MM.1S (cell line): ENCODE data around the gene PRKCE.

ENCODE experiments used
- DNase-seq: peaks from one replicate; pipeline ENCODE4 v3.0.0-alpha.2; 2015
- H2AFZ ChIP-seq: fragments of 300-600 bp; sonication (generic); 2 replicates; pipeline ENCODE4 v1.6.0; 2016; ENCODE audit warnings: antibody characterized with exemption, low read length
- H3F3A ChIP-seq: fragments of 300-600 bp; sonication (generic); 2 replicates; pipeline ENCODE4 v1.6.1; 2016; ENCODE audit warnings: mild to moderate bottlenecking, antibody characterized with exemption, low read length, moderate library complexity, mixed read lengths; ENCODE audit not compliant: insufficient read depth
- H3K27ac ChIP-seq: fragments of 300-600 bp; sonication (generic); 2 replicates; pipeline ENCODE4 v1.5.1; 2016; ENCODE audit warnings: mild to moderate bottlenecking, low read length
- H3K27me3 ChIP-seq: fragments of 300-600 bp; sonication (generic); replicated peaks from 2 replicates; pipeline ENCODE4 v1.6.0; 2016; ENCODE audit warnings: low read length; ENCODE audit not compliant: insufficient read depth
- H3K36me3 ChIP-seq: fragments of 300-600 bp; sonication (generic); replicated peaks from 2 replicates; pipeline ENCODE4 v1.6.1; 2016; ENCODE audit warnings: mild to moderate bottlenecking, low read length, mixed read lengths; ENCODE audit not compliant: insufficient read depth
- H3K4me1 ChIP-seq: fragments of 300-600 bp; sonication (generic); 2 replicates; pipeline ENCODE4 v1.6.1; 2016; ENCODE audit warnings: low read length, mixed read lengths
- H3K4me2 ChIP-seq: fragments of 300-600 bp; sonication (generic); 2 replicates; pipeline ENCODE4 v1.6.0; 2016; ENCODE audit warnings: low read depth, low read length
- H3K4me3 ChIP-seq: fragments of 300-600 bp; sonication (generic); 2 replicates; pipeline ENCODE4 v1.5.1; 2016; ENCODE audit warnings: low read length, mixed read lengths
- H3K79me2 ChIP-seq: fragments of 300-600 bp; sonication (generic); 2 replicates; pipeline ENCODE4 v1.6.1; 2016; ENCODE audit warnings: mixed run types, low read length, mixed read lengths
- H3K9ac ChIP-seq: fragments of 300-600 bp; sonication (generic); 2 replicates; pipeline ENCODE4 v1.6.1; 2016; ENCODE audit warnings: low read length, mixed read lengths
- H3K9me2 ChIP-seq: fragments of 300-600 bp; sonication (generic); replicated peaks from 2 replicates; pipeline ENCODE4 v1.6.1; 2016; ENCODE audit warnings: mild to moderate bottlenecking, low read length, mixed read lengths; ENCODE audit not compliant: insufficient read depth
- H3K9me3 ChIP-seq: fragments of 300-600 bp; sonication (generic); replicated peaks from 2 replicates; pipeline ENCODE4 v1.6.1; 2016; ENCODE audit warnings: mild to moderate bottlenecking, low read length, mixed read lengths; ENCODE audit not compliant: insufficient read depth
- H4K20me1 ChIP-seq: fragments of 300-600 bp; sonication (generic); 2 replicates; pipeline ENCODE4 v1.6.1; 2016; ENCODE audit warnings: mild to moderate bottlenecking, low read length, moderate library complexity, mixed read lengths; ENCODE audit not compliant: insufficient read depth
- EZH2 ChIP-seq: fragments of 300-600 bp; sonication (generic); optimal IDR thresholded peaks from 2 replicates; pipeline ENCODE3; 2017; ENCODE audit warnings: low read depth, mild to moderate bottlenecking, antibody characterized with exemption, low read length, mixed read lengths
- EZH2phosphoT487 ChIP-seq: fragments of 300-600 bp; sonication (generic); IDR thresholded peaks from 2 replicates; pipeline ENCODE4 v1.6.1; 2018; ENCODE audit warnings: antibody characterized with exemption, low read length
- TF ChIP-seq, protein P1 (sequence below): fragments of 300-600 bp; sonication (generic); IDR thresholded peaks from 2 replicates; pipeline ENCODE4 v1.5.1; 2016; ENCODE audit warnings: antibody characterized with exemption, low read length, mixed read lengths

The PRKCE gene

DNA sequence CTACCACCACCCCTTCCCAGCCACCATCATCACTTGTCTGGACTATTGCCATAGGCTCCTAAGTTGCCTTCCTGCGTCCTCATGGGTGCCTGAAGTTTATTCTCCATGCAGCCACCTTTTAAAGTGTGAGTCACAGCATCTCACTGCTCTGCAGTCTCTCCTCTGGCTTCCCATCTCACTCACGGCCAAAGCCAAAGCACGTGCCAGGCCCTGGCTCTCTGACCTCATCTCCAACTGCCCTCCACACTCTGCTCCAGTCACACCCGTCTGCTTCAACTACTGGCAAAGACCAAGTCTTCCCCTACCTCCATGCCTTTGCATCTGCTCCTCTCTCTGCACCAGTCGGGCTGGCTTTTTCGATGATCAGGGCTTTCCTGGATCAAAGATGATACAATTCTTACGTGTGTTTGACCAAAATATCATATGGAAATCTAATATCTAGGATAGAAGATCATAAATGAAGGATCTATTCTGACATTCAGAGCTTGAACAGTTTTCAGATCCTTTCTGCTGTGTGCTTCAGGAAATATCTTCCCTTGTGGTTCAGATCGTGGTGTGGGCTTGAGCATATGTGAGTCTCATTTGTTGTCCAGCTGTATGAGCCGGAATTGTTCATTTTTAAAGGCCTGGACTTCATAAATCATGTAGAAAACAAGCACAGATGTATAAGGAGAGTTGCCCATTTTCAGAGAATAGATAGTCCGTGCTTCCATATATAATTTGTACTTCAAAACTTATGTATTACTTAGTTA, 175.6 kb downstream of the PRKCE start:
- H3K4me2 ChIP-seq = no peak overlapping the region
- no peak for DNase-seq
- no peaks in the 10 kb centered on the region for H4K20me1 ChIP-seq

DNA sequence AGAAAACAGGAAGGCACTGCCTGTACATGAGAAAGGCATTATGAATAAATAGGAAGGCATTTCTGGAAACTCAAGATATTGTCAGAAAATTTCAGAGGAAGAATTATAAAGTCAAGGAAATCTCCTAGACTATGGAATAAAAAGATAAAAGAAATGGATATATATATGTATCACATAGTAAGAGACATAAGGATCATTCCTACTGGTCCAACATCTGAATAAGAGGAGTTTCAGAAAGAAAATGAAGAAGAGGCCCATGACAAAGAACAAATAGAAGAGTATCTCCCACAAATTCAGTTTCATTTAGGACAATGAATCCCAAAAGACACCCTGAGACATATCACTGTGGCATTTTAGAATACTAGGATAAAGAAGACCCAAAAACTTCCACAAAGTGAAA, 178.8 kb downstream of the PRKCE start:
- Histone ChIP-seq H2AFZ (no peak overlapping the region), H3K9me2 (no peaks in the 10 kb centered on the region), H3K4me1 (peaks cover 18% of the 10 kb centered on the region), H3K36me3 (no peaks in the 10 kb centered on the region), H3K4me3 (no peak overlapping the region), H3F3A (no peaks in the 10 kb centered on the region), H3K9me3 (no peaks in the 10 kb centered on the region), H3K4me2 (no peak overlapping the region), H3K27me3 (no peaks in the 10 kb centered on the region), H3K9ac (no peak overlapping the region), H4K20me1 (no peaks in the 10 kb centered on the region), H3K27ac (no peak overlapping the region), H3K79me2 (no peaks in the 10 kb centered on the region)
- DNase-seq = no peak
- no peak for TF ChIP-seq EZH2
- no peak for TF ChIP-seq EZH2phosphoT487
- TF ChIP-seq, protein P1, sequence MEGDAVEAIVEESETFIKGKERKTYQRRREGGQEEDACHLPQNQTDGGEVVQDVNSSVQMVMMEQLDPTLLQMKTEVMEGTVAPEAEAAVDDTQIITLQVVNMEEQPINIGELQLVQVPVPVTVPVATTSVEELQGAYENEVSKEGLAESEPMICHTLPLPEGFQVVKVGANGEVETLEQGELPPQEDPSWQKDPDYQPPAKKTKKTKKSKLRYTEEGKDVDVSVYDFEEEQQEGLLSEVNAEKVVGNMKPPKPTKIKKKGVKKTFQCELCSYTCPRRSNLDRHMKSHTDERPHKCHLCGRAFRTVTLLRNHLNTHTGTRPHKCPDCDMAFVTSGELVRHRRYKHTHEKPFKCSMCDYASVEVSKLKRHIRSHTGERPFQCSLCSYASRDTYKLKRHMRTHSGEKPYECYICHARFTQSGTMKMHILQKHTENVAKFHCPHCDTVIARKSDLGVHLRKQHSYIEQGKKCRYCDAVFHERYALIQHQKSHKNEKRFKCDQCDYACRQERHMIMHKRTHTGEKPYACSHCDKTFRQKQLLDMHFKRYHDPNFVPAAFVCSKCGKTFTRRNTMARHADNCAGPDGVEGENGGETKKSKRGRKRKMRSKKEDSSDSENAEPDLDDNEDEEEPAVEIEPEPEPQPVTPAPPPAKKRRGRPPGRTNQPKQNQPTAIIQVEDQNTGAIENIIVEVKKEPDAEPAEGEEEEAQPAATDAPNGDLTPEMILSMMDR = no peak

More for the DNA sequence above, 175.6 kb downstream of the PRKCE start:
- Histone ChIP-seq H3K9me3 (no peaks in the 10 kb centered on the region), H3K9ac (no peak overlapping the region), H3K4me1 (no peaks in the 10 kb centered on the region), H3K9me2 (no peaks in the 10 kb centered on the region), H3K27me3 (no peaks in the 10 kb centered on the region), H3K79me2 (no peaks in the 10 kb centered on the region), H2AFZ (no peak overlapping the region), H3K36me3 (no peaks in the 10 kb centered on the region), H3K4me3 (no peak overlapping the region), H3K27ac (no peak overlapping the region), H3F3A (no peaks in the 10 kb centered on the region)
- TF ChIP-seq EZH2phosphoT487 = no peak
- TF ChIP-seq, protein P1 = no peak
- no peak for TF ChIP-seq EZH2

DNA sequence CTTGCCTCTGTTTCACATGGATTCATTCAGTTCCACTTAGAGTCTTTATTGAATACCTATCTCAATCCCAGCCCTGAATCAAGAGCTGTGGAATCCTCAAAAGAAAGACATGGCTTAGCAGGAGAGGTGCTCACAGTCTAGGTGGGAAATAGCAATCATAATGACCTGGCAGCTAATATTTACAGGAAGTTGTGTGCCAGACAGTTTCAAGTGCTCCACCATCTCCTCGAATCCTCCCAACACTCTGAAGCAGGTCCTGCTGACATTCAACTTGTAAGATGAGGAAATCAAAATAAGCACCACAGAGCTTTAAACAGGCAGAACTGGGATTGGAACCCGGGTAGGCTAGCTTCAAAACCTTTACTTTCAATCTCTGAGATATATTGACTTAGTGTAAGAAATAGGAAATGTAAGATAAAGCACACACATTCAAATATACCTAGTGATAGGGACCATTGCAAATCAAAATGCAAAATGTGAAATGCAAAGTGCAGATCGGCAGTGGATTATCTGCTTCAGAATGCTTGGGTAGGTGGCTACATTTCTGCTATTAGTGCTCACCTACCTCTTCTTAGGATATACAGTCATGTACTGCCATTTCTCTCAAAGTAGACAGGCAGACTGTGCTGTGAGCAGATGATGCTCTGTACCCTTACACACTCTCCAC, 182.0 kb downstream of the PRKCE start:
- no peaks in the 10 kb centered on the region for H4K20me1 ChIP-seq
- no peaks in the 10 kb centered on the region for H3K9me2 ChIP-seq
- H3K36me3 ChIP-seq = no peaks in the 10 kb centered on the region
- no peaks in the 10 kb centered on the region for H3K9me3 ChIP-seq
- peaks cover 11% of the 10 kb centered on the region for H3F3A ChIP-seq
- peak overlapping the region; percentile 8; the same call in 1 of the 2 replicates for H2AFZ ChIP-seq
- peak overlapping the region; percentile 4; the same call in 1 of the 2 replicates for H3K9ac ChIP-seq
- no peak overlapping the region for H3K4me3 ChIP-seq
- peaks cover 41% of the 10 kb centered on the region for H3K4me1 ChIP-seq
- H3K27ac ChIP-seq = peak overlapping the region; percentile 41; the same call in 1 of the 2 replicates
- DNase-seq = no peak
- H3K27me3 ChIP-seq = no peaks in the 10 kb centered on the region
- no peaks in the 10 kb centered on the region for H3K79me2 ChIP-seq
- peak overlapping the region; percentile 33; the same call in 1 of the 2 replicates for H3K4me2 ChIP-seq
- no peak for TF ChIP-seq EZH2phosphoT487
- TF ChIP-seq, protein P1 = no peak
- TF ChIP-seq EZH2 = no peak
